Lower leg skin (tissue), 3 donors: ENCODE measurements around the gene AHRR.

Experiments used
- CTCF ChIP-seq, 3 donors: fragments of 450-650 bp; IDR thresholded peaks; one replicate each; pipeline ENCODE4 v1.5.1; 2016; ENCODE audit warnings: antibody characterized with exemption in 3 of 3, mild to moderate bottlenecking in 3 of 3, moderate library complexity in 2 of 3
- POLR2A ChIP-seq, 2 donors: fragments of 450-650 bp; IDR thresholded peaks; one replicate each; pipeline ENCODE4 v1.6.1; 2016 to 2017; ENCODE audit warnings: antibody characterized with exemption in 2 of 2, mild to moderate bottlenecking in 1 of 2, moderate library complexity in 1 of 2

- TF ChIP-seq CTCF (IDR thresholded peaks at IDR 0.05) (no peak), POLR2A (IDR thresholded peaks at IDR 0.05) (no peak)
These were observed 142.4 kb downstream of the AHRR start for GRCh38 chr5:463952-464351.
